GM19463 (cell line): ENCODE results near the gene COMMD1.
"Not testable (repeated sequence)": the region's sequence is repeated elsewhere in the genome, so short reads cannot be mapped to it uniquely, and the experiment has no call there.

Experiments used
- ATAC-seq: cut with Tn5 transposase; IDR thresholded peaks from one replicate; pipeline ENCODE4 v1.9.1; 2021; ENCODE audit warnings: mild to moderate bottlenecking, moderate library complexity; ENCODE audit not compliant: unreplicated experiment

The COMMD1 gene

DNA sequence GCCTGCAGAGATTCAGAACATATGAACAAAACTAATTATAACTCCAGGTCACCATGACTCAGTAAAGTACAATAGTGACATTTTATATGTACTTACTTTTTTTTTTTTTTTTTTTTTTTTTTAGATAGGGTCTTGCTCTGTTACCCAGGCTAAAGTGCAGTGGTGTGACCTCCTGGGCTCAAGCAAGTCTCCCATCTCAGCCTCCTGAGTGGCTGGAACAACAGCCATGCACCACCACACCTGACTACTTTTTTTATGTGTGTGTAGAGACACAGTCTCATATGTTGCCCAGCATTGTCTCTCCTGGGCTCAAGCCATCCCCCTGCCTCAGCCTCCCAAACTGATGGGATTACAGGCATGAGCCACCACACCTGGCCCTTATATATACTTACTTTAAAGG is 159.8 kb downstream of the COMMD1 start:
- no peak for ATAC-seq

DNA sequence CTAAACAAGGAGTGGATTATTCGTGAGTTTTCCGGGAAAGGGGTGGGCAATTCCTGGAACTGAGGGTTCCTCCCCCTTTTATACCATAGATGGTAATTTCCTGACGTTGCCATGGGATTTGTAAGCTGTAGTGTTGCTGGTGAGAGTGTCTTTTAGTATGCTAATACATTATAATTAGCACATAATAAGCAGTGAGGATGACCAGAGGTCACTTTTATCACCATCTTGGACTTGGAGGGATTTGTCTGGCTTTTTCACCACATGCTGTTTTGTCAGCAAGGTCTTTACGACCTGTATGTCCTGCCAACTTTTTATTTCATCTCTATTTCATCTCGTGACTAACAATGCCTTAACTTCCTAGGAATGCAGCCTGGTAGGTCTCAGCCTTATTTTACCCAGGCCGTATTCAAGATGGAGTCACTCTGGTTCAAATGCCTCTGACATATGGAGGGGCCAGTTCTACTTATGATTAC is 165.7 kb downstream of the COMMD1 start:
- no peak for ATAC-seq

DNA sequence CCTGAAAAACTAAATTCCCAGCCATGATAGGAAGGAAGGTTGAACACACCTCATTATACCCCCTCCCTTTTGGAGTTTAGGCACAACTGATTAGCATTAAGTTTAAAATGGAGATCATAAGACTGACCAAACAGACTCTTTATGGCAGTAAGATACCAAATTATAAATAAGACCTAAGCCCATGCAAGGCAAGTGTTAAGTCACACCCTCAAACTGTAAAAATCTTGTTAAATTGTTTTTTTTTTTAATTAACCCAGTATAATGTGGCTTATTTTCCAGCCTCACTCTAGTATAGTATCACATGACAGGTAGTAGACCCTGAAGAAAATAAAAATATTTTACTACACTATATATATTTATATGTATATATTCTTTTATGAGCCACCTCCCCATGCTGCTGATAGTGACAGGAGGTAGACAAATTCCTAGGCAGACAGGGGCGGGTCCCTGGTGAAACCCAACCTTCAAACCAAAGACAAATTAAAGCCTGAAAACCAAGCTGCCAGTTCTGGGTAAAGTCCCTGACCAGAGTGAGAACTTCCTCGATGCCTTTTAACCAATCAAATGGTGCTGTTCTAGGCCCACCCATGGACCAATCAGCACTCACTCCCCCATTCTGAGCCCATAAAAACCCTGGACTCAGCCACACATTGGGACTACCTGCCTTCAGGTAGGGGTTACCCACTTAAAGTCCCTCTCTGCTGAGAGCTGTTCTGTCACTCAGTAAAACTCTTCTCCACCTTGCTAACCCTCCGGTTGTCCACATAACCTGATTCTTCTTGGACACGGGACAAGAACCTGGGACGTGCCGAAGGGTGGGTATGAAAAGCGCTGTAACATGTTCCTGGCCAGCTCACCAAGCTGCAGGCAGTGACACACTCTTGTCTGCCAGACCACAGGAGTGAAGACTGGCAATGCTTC is 166.5 kb downstream of the COMMD1 start:
- no peak for ATAC-seq

DNA sequence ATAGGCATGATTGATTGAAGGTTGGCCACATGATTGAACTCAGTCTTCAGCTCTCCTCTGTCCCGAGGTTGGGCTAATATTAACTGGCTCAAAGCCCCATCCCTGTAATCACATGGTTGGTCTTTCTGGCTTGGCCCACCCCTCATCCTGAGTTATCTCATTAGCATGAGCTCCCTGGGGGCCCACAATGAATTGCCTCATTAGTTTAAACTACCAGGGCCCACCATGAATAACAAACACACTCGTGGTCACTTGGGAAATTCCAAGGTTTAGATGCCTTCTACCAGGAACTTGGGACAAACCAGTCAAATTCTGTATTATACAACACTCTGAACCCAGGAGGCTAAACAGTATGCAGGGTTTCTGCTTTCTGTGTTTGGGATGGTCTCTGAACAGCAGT is 168.8 kb downstream of the COMMD1 start:
- ATAC-seq: no peak

GRCh38 chr2:62076980-62077638 is 171.6 kb downstream of the COMMD1 start:
- ATAC-seq: no peak

DNA sequence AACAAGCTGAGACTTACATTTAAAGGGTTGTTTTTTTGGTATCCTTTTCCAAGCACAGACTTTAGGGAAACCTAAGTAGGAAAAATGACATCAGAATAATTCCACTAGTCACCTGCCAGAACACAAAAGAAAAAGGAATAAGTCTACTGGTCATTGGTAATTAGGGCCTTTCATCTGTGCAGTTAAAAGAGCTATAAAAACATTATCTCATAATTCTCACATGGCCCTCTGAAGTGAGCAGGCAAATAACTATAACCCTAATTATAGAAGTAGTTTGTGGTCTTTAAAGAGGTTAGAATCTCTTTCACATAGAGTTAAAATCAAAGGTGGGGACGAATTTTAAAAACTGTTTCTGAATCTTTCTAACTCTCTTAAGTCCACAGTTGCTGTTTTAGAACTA is 179.3 kb downstream of the COMMD1 start:
- no peak for ATAC-seq

- no peak for ATAC-seq
Observed at GRCh38 chr2:62089658-62090057, 184.2 kb downstream of the COMMD1 start.

- ATAC-seq: no peak
Observed at GRCh38 chr2:62091471-62091870, 186.0 kb downstream of the COMMD1 start.

DNA sequence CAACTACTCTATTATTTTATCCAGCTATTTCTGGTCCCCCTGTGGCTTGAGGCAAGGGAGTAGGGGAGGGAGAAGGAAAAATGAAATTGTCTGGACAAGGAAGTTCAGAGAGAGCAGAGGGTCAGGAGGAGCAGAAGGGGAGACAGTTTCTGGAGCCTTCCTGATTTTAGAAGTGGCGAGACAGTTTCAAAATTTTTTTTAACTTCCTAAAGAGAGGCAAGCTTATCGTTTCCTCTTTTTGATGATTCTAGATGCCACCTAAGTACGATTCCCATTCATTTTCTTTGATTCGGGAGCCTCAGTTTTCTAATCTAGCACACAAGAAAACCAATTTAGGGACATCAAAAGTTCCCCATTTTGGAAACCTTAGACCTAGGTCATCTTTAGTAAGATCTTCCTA is 193.6 kb downstream of the COMMD1 start:
- ATAC-seq: no peak

DNA sequence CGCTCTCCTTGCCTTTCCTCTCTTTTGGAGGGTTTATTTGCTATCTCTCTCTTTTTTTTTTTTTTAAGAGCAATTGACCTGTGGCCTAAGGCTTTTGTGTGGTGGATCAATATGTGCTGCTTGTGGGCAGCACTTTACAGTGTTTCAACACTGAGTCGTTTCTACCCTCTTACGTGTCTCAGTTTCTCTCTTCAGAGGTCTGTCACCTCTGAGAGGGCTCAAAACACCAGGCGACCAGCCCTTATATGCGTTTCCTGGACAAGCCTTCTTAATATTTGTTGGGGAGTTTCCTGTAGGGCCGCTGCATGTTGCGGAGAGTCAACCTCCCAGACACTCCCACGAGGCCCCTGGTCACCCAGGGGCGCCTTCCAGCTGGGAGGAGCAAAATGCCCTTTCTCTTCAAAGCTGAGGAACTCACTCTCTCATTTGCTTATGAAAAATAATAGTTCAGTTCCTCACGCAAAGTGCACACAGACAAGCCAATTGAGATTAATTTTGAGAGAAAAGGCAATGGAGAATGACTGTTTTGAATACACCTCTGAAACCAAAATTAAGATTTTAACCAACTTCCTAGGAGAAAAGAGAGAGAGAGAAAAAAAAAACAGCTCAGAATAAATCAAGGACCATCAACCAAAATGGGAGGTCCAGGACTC is 194.2 kb downstream of the COMMD1 start:
- peak; percentile 93 for ATAC-seq

DNA sequence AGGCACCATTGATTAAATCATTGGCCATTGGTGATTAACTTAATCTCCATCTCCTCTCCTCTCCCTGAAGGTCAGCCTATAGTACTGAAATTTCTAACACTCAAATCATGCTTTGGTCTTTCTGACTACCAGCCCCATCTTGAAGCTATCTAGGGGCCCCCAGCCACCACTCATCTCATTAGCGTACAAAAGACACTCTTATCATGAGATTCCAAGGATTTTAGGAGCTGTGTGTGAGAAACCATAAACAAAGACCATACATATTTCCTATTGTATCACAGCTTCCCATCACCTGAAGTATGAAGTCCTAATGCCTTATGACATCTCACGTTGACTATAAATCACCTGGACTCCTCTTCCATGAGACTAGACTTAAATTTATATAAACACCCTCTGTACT is 196.4 kb downstream of the COMMD1 start:
- ATAC-seq: no peak

GRCh38 chr2:62102402-62102920 is 197.0 kb downstream of the COMMD1 start:
- no peak for ATAC-seq

GRCh38 chr2:62109554-62109953 is 204.1 kb downstream of the COMMD1 start:
- no peak for ATAC-seq

DNA sequence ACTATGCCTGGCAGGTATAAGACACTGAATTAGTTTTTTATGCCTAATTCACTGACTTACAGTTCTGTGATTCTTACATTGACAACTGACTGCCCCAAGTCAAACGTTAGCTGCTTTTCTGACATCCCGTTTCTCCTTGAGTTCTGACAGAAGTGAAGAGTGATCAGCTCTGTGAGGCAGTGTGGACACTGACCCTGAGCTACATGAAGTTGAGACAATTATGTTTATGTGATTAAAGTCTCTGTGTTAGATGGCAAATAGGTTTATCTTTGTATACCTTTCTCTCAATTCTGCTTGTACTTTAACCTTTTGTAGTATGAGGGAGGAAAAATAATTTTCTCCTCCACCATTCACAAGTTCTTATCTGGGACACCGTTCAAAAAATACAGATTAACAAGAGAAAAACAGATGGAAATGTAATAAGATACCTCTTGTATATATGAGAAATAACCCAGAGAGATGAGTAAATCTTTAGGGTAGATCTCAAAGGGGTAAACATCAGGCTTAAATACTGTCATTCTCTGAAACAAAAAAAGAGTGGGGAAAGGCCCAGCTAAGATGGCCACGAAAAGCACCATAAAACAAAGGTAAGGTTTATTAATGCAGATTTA is 205.0 kb downstream of the COMMD1 start:
- ATAC-seq: no peak

GRCh38 chr2:62112179-62112578 is 206.7 kb downstream of the COMMD1 start:
- no peak for ATAC-seq

DNA sequence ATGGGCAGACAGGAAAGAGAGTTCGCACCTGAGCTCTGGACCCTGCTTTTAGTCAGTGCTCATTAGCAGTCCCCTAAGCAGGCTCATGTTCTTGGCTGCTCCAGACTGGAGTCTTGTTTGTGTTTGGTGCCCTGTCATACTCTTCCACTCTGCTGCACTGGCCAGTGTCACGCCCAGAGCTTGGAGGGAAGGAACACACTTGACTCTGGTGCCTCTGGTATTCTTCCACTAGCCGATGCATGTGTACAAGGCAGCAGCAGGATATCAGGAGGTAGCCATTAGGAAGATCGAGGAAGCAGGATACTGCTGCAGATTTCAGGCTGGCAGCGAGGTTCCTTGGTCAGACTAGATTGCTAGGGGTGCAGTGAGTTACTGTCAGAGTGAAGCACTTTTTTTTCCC is 209.1 kb downstream of the COMMD1 start:
- no peak for ATAC-seq

DNA sequence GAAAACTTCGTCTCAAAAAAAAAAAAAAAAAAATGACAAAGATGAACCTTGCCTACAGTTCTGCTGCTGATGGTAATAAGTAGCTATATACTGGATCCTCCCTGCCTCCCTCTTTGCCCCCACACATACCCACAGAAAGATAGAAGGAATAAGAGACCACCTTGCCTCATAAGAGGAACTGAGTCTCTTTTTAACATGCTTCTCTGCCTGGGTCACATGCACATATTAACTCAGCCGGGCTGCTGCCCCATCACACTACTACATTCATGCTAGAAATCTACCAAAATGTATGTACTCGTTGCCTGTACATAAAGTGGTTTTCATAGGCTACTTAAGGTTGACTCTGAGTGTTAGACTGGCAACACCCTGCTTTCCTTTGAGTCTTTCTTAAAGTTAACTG is 211.5 kb downstream of the COMMD1 start:
- ATAC-seq: no peak

DNA sequence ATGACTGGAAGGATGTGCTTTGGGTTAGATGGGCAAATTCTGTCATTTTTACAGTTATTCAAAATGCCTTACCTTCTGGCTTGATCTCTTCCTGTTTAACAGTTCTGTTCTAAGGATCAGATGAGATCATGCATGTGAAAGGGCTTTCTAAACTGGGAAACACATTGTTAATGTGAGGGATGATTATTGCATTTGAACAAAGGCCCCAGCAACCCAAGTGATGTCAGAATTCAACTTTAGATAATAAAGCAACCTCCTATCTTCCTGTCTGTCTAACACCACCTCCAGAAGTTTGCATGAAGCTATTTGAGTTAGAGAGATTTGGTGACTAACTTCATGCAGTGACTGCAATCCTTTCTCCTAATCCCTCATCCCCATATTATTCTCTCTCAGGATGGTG is 212.7 kb downstream of the COMMD1 start:
- ATAC-seq: no peak

- ATAC-seq: no peak
Observed at GRCh38 chr2:62119311-62119974, 214.0 kb downstream of the COMMD1 start.

DNA sequence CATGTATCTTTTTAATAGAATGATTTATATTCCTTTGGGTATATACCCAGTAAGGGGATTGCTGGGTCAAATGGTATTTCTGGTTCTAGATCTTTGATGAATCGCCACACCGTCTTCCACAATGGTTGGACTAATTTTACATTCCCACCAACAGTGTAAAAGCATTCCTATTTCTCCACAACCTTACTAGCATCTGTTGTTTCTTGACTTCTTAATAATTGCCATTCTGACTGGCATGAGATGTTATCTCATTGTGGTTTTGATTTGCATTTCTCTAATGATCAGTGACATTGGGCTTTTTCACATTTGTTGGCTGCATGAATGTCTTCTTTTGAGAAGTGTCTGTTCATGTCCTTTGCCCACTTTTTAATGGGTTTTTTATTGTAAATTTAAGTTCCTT is 220.8 kb downstream of the COMMD1 start:
- not testable (repeated sequence) for ATAC-seq
